Central memory CD8-positive, alpha-beta T cell (primary cell): ENCODE results near the gene CALHM3.

Experiments
- ATAC-seq: fragments of 150-1000 bp; cut with Tn5 transposase; replicated peaks from 2 replicates; pipeline ENCODE4 v1.10.0; 2022; ENCODE audit warnings: mild to moderate bottlenecking, moderate FRiP score, moderate number of reproducible peaks; ENCODE audit not compliant: poor library complexity, severe bottlenecking; ENCODE audit errors: extremely low read depth
- DNase-seq, 2 donors: peaks; one replicate each; pipeline ENCODE4 v3.0.0; 2021; ENCODE audit warnings: low spot score in 2 of 2
- H3K27ac Mint-ChIP-seq: one replicate; pipeline ENCODE4 v1.8.0; 2022; ENCODE audit warnings: low read depth, mild to moderate bottlenecking, moderate library complexity, mixed read lengths
- H3K27me3 Mint-ChIP-seq: one replicate; pipeline ENCODE4 v1.8.0; 2022; ENCODE audit warnings: mixed read lengths
- H3K36me3 Mint-ChIP-seq: one replicate; pipeline ENCODE4 v1.8.0; 2022; ENCODE audit warnings: mild to moderate bottlenecking, moderate library complexity, mixed read lengths; ENCODE audit not compliant: insufficient read depth
- H3K4me1 Mint-ChIP-seq: one replicate; pipeline ENCODE4 v1.8.0; 2022; ENCODE audit warnings: mixed read lengths
- H3K4me3 Mint-ChIP-seq: one replicate; pipeline ENCODE4 v1.8.0; 2022; ENCODE audit warnings: mild to moderate bottlenecking, moderate library complexity, mixed read lengths
- H3K9me3 Mint-ChIP-seq: one replicate; pipeline ENCODE4 v1.8.0; 2022; ENCODE audit warnings: mixed read lengths

Gene CALHM3

DNA sequence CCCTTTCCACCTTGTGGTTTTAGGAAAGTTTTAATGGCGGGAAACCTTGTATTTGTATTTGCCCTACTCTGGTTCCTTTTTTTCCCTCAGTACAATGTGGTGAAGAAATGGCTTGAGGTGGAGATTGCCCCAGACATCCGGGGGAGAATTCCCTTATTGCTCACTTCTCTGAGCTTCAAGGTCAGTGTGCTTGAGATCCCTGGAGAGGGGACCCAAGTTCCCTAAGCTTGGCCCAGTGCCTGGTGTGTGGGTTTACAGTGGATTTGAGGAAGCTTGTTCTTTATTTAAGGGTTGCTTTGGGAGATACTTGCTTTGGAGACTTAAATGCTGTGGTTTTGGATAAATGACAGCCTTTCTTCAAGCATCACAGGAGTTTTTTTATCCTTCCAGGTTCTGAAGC is 45.2 kb downstream of the CALHM3 start:
- H3K9me3 Mint-ChIP-seq = no peaks in the 10 kb centered on the region
- H3K36me3 Mint-ChIP-seq = peaks cover 46% of the 10 kb centered on the region
- no peaks in the 10 kb centered on the region for H3K27me3 Mint-ChIP-seq
- no peak overlapping the region for H3K4me3 Mint-ChIP-seq
- DNase-seq = no peak
- ATAC-seq = no peak
- H3K4me1 Mint-ChIP-seq = peaks cover 20% of the 10 kb centered on the region
- no peak overlapping the region for H3K27ac Mint-ChIP-seq

DNA sequence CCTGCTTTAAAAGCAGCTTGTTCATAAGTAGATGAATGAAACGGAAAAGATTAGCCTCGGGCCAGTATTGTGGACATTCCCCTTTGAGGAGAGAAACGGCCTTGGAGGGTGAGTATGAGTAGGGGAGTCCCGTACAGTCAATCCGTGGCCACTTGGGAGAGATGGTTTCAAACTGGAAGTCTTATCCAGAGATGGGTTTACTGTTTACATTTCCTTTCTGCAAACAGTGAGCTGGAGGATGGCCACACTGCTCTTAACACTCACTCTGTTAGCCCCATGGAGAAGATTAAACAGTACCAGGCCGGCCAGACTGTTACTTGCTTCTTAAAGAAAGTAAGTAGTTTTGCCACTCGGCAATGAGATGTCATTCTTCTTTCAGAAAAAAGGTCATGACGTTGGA is 47.1 kb downstream of the CALHM3 start:
- DNase-seq = no peak

DNA sequence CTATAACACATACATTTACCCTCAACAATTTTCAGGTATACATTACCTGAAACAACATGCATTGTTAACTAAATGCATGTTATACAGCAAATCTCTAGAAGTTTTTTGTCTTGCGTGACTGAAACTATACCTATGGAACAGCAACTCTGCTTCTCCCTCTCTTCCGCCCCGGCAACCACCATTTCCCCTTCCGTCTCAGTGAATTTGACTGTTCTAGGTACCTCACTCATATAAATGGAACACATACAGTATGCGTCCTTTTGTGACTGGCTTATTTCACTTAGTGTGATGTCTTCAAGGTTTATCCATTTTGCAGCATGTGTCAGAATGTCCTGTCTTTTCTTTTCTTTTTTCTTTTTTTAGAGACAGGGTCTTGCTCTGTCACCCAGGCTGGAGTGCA is 49.4 kb downstream of the CALHM3 start:
- H3K27ac Mint-ChIP-seq = peak overlapping the region; percentile 20
- H3K4me3 Mint-ChIP-seq = no peak overlapping the region
- no peaks in the 10 kb centered on the region for H3K27me3 Mint-ChIP-seq
- DNase-seq (no peak), ATAC-seq (no peak)
- H3K9me3 Mint-ChIP-seq = no peaks in the 10 kb centered on the region
- peaks cover 14% of the 10 kb centered on the region for H3K4me1 Mint-ChIP-seq
- peaks cover 45% of the 10 kb centered on the region for H3K36me3 Mint-ChIP-seq

More for the DNA sequence above, 47.1 kb downstream of the CALHM3 start:
- no peak overlapping the region for H3K27ac Mint-ChIP-seq
- no peak overlapping the region for H3K4me3 Mint-ChIP-seq
- no peak for ATAC-seq
- peaks cover 22% of the 10 kb centered on the region for H3K4me1 Mint-ChIP-seq
- no peaks in the 10 kb centered on the region for H3K9me3 Mint-ChIP-seq
- H3K36me3 Mint-ChIP-seq = peaks cover 44% of the 10 kb centered on the region
- no peaks in the 10 kb centered on the region for H3K27me3 Mint-ChIP-seq

DNA sequence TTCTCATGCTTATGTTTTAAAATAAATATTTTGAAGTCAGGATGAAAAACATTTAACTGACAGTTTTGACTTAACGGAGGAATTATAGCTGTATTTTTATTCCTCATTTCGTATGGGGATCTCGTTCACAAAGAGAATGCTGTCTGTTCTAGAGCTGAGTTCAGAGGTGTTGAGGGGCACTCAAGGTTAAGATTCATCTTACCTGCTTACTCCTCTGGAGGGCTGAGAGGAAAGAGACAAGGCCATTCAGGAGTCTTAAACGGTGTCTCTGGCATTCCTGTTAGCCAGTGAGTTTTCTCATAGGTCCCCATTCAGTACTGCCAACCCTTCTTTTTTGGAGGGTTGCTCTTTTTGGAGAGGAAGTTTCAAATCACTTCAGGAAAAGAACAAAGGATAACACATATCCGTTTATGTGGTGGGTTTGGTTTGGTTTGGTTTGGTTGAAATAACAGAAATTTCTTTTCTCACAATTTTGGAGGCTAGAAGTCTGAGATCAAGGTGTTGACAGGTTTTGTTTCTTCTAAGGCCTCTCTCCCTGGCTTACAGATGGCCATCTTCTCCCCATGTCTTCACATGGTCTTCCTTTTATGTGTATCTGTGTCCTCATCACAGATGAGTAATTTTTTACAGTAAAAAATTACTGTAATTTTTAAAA is 49.9 kb downstream of the CALHM3 start:
- peak overlapping the region; percentile 20 for H3K27ac Mint-ChIP-seq
- peaks cover 14% of the 10 kb centered on the region for H3K4me1 Mint-ChIP-seq
- no peak for ATAC-seq
- DNase-seq = no peak
- peaks cover 49% of the 10 kb centered on the region for H3K36me3 Mint-ChIP-seq
- H3K9me3 Mint-ChIP-seq = no peaks in the 10 kb centered on the region
- no peaks in the 10 kb centered on the region for H3K27me3 Mint-ChIP-seq
- H3K4me3 Mint-ChIP-seq = no peak overlapping the region

DNA sequence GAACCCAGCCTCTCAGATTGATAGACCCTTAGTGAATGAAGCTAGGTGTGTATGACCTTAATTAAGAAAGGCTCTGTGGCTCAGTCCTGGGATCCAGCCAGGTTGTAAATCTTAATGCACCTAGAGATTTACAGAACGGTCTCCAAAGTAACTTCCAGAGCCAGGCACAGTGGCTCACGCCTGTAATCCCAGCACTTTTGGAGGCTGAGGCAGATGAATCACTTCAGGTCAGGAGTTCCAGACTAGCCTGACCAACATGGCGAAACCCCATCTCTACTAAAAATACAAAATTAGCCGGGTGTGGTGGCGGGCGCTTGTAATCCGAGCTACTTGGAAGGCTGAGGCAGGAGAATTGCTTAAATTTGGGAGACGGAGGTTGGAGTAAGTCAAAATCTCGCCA is 51.2 kb downstream of the CALHM3 start:
- Mint-ChIP-seq H3K27me3 (no peaks in the 10 kb centered on the region), H3K4me1 (peaks cover 14% of the 10 kb centered on the region), H3K9me3 (no peaks in the 10 kb centered on the region), H3K27ac (no peak overlapping the region), H3K36me3 (peaks cover 56% of the 10 kb centered on the region), H3K4me3 (no peak overlapping the region)
- DNase-seq = no peak
- no peak for ATAC-seq

DNA sequence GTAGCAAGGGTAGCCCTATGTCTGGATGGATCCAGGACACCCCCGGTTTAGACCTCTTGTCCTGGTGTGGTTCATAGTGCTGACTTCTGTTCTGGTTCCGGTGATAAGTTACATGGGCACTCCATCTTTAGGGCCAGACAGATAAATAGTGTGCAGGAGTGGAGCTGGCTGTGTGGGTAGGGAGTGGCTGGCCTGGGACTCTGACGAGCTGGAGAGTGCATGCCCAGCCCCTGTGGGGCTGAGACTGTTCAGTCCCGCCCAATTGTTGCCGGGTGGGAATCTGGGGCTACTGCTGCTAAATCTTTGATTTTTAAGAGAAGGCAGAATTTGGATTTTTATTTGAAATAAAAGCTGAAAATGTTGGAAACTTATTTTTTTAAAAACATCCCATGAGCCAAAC is 55.3 kb downstream of the CALHM3 start:
- Mint-ChIP-seq H3K4me1 (peaks cover 5% of the 10 kb centered on the region), H3K36me3 (peaks cover 71% of the 10 kb centered on the region), H3K27ac (no peak overlapping the region), H3K27me3 (no peaks in the 10 kb centered on the region), H3K9me3 (no peaks in the 10 kb centered on the region), H3K4me3 (no peak overlapping the region)
- DNase-seq (no peak), ATAC-seq (no peak)
